MCF 10A (cell line): ENCODE data around the gene GMDS. TPM values are rescaled to one million over a fixed set of nuclear protein-coding genes. Genes with fewer than 3 reads are reported as not detected.

Experiments
- BruUV-seq: library from RNA; stranded (reverse); fragments of 400-500 nt; replicated peaks from 2 replicates; lab custom pipeline; 2021; lab: Mats Ljungman, UMichigan
- CTCF ChIA-PET: fragments of 300-600 bp; sonication (Branson Sonifier 250); formaldehyde crosslinking; extraction: SDS; loops from one replicate; lab custom pipeline; 2021; ENCODE audit warnings: antibody characterized with exemption, inconsistent platforms; lab: Yijun Ruan, JAX
- POLR2A ChIA-PET: fragments of 300-600, 350-650 bp; sonication (Branson Sonifier 250); formaldehyde crosslinking; extraction: SDS; loops from one replicate; lab custom pipeline; 2020; ENCODE audit warnings: antibody characterized with exemption, inconsistent platforms; lab: Yijun Ruan, JAX
- DNase-seq: peaks from one replicate; pipeline ENCODE4 v3.0.0-alpha.2; 2018; ENCODE audit not compliant: unreplicated experiment
- H3K27ac Mint-ChIP-seq: one replicate; pipeline ENCODE4 v1.8.0; 2022; ENCODE audit warnings: mild to moderate bottlenecking, low read depth, mixed read lengths; ENCODE audit not compliant: unreplicated experiment
- H3K27me3 Mint-ChIP-seq: one replicate; pipeline ENCODE4 v1.8.0; 2022; ENCODE audit warnings: mixed read lengths; ENCODE audit not compliant: insufficient read depth, unreplicated experiment
- H3K36me3 Mint-ChIP-seq: one replicate; pipeline ENCODE4 v1.8.0; 2022; ENCODE audit warnings: mild to moderate bottlenecking, moderate library complexity, mixed read lengths; ENCODE audit not compliant: insufficient read depth, unreplicated experiment
- H3K4me1 Mint-ChIP-seq: one replicate; pipeline ENCODE4 v1.8.0; 2022; ENCODE audit warnings: mixed read lengths; ENCODE audit not compliant: insufficient read depth, unreplicated experiment
- H3K4me3 Mint-ChIP-seq: one replicate; pipeline ENCODE4 v1.8.0; 2022; ENCODE audit warnings: mild to moderate bottlenecking, moderate library complexity, mixed read lengths; ENCODE audit not compliant: unreplicated experiment
- H3K9me3 Mint-ChIP-seq: one replicate; pipeline ENCODE4 v1.8.0; 2022; ENCODE audit warnings: mixed read lengths; ENCODE audit not compliant: unreplicated experiment
- CTCF ChIP-seq: fragments of 200-600 bp; IDR thresholded peaks from one replicate; pipeline ENCODE4 v1.8.0; 2022; ENCODE audit warnings: antibody characterized with exemption, mild to moderate bottlenecking; ENCODE audit not compliant: unreplicated experiment
- intact Hi-C: fragments of 100-400 bp; cut with micrococcal nuclease; formaldehyde crosslinking; loops from 2 replicates; pipeline ENCODE4 v1.14.1; 2022
- total RNA-seq: library from RNA; stranded (reverse); gene quantifications from 2 replicates; pipeline ENCODE4 v1.2.3, GENCODE V29; 2022

GMDS gene
- total RNA-seq, 1 experiment from 2014 or later, result 24.9 TPM

GRCh38 chr6:1663511-1663910 lies 581.9 kb downstream of the GMDS start:
- ChIA-PET CTCF (no interaction called here), POLR2A (no interaction called here)
- H3K4me1 Mint-ChIP-seq, result no peaks in the 10 kb centered on the region
- no peak overlapping the region for H3K27ac Mint-ChIP-seq
- no TSS peak for BruUV-seq
- DNase-seq, result no peak
- H3K27me3 Mint-ChIP-seq, result no peaks in the 10 kb centered on the region
- no peak overlapping the region for H3K4me3 Mint-ChIP-seq
- no peaks in the 10 kb centered on the region for H3K9me3 Mint-ChIP-seq
- no peak for TF ChIP-seq CTCF
- H3K36me3 Mint-ChIP-seq, result peaks cover 5% of the 10 kb centered on the region
- intact Hi-C loops, result no loop called here

GRCh38 chr6:1662534-1662933 lies 582.9 kb downstream of the GMDS start:
- intact Hi-C loops, result no loop called here
- Mint-ChIP-seq H3K36me3 (peaks cover 5% of the 10 kb centered on the region), H3K27ac (no peak overlapping the region), H3K4me1 (no peaks in the 10 kb centered on the region), H3K4me3 (no peak overlapping the region), H3K9me3 (no peaks in the 10 kb centered on the region), H3K27me3 (no peaks in the 10 kb centered on the region)
- TF ChIP-seq CTCF, result no peak
- CTCF ChIA-PET, result interaction anchor here (0.6 kb wide), 1 partner anchor 59 kb away, joined by 3 read pairs; no protein-coding TSS in a partner anchor
- DNase-seq, result no peak
- POLR2A ChIA-PET, result no interaction called here
- BruUV-seq, result no TSS peak

- peaks cover 5% of the 10 kb centered on the region for H3K36me3 Mint-ChIP-seq
- CTCF ChIA-PET, result no interaction called here
- no peak for DNase-seq
- H3K27ac Mint-ChIP-seq, result no peak overlapping the region
- H3K27me3 Mint-ChIP-seq, result no peaks in the 10 kb centered on the region
- POLR2A ChIA-PET, result no interaction called here
- BruUV-seq, result no TSS peak
- H3K4me3 Mint-ChIP-seq, result no peak overlapping the region
- intact Hi-C loops, result no loop called here
- no peak for TF ChIP-seq CTCF
- H3K4me1 Mint-ChIP-seq, result no peaks in the 10 kb centered on the region
- no peaks in the 10 kb centered on the region for H3K9me3 Mint-ChIP-seq
Observed at GRCh38 chr6:1659816-1660215, 585.6 kb downstream of the GMDS start.

GRCh38 chr6:1658212-1659005 lies 587.0 kb downstream of the GMDS start:
- DNase-seq, result no peak
- no peaks in the 10 kb centered on the region for H3K9me3 Mint-ChIP-seq
- intact Hi-C loops, result no loop called here
- no peak overlapping the region for H3K4me3 Mint-ChIP-seq
- no TSS peak for BruUV-seq
- no peak for TF ChIP-seq CTCF
- no peaks in the 10 kb centered on the region for H3K27me3 Mint-ChIP-seq
- peaks cover 5% of the 10 kb centered on the region for H3K36me3 Mint-ChIP-seq
- H3K27ac Mint-ChIP-seq, result no peak overlapping the region
- H3K4me1 Mint-ChIP-seq, result no peaks in the 10 kb centered on the region
- ChIA-PET CTCF (no interaction called here), POLR2A (no interaction called here)
